C4-2B (cell line): ENCODE results near the gene CDC42EP1.

Experiments
- ZFX ChIP-seq: fragments of 450-650 bp; IDR thresholded peaks from 2 replicates; pipeline ENCODE4 v1.6.1; 2017
- TF ChIP-seq, protein P1 (sequence below): fragments of 450-650 bp; conservative IDR thresholded peaks from 2 replicates; pipeline ENCODE4 v1.5.1; 2017; ENCODE audit warnings: mild to moderate bottlenecking

DNA sequence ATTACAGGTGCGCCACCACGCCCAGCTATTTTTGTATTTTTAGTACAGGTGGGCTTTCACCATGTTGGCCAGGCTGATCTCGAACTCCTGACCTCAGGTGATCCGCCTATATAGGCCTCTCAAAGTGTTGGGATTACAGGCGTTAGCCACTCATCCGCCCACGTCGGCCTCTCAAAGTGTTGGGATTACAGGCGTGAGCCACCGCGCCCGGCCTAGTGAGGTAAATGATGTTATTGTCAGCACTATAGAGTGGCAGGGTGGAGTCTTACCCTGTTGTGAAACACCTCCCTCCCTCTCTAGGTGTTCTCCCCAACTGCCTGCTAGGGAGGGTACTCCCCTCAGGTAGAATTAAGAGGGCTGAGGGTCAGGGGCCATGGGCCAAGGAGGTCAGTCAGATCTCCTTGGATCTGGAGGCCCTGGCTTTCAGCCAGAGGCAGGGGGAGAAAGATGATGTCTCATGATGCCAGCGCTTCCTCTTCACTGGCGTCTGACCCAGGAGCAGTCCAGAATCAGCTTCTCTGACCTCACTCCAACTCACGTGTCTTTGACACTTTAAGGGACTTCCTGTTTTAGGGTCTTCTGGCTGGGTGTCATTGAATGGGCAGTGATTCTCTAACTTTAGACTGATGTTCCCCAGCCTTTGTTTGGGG lies 50.3 kb downstream of the CDC42EP1 start:
- TF ChIP-seq, protein P1, sequence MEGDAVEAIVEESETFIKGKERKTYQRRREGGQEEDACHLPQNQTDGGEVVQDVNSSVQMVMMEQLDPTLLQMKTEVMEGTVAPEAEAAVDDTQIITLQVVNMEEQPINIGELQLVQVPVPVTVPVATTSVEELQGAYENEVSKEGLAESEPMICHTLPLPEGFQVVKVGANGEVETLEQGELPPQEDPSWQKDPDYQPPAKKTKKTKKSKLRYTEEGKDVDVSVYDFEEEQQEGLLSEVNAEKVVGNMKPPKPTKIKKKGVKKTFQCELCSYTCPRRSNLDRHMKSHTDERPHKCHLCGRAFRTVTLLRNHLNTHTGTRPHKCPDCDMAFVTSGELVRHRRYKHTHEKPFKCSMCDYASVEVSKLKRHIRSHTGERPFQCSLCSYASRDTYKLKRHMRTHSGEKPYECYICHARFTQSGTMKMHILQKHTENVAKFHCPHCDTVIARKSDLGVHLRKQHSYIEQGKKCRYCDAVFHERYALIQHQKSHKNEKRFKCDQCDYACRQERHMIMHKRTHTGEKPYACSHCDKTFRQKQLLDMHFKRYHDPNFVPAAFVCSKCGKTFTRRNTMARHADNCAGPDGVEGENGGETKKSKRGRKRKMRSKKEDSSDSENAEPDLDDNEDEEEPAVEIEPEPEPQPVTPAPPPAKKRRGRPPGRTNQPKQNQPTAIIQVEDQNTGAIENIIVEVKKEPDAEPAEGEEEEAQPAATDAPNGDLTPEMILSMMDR, result no peak
- no peak for TF ChIP-seq ZFX
